Renal cortex interstitium (tissue), 11 donors: ENCODE results near the gene ASTL. TPM values are rescaled to one million over a fixed set of nuclear protein-coding genes. Genes with fewer than 3 reads are reported as not detected.
"Not testable (repeated sequence)": the region's sequence is repeated elsewhere in the genome, so short reads cannot be mapped to it uniquely, and the experiment has no call there.

Experiments used
- DNase-seq, 11 donors: peaks; one replicate each; pipeline ENCODE4 v3.0.0-alpha.2; 2013; ENCODE audit warnings: low read depth in 9 of 11, low spot score in 4 of 11; ENCODE audit errors: extremely low read depth in 1 of 11
- polyA plus RNA-seq, 3 donors: library from polyadenylated mRNA; unstranded; fragments of 120-200 nt; gene quantifications; one replicate each; pipeline ENCODE4 v1.2.1, GENCODE V29; 2013; ENCODE audit not compliant: insufficient read length in 3 of 3

Gene ASTL
- polyA plus RNA-seq, 3 donors, result 0.17 to 0.20 (median 0.20) TPM

DNA sequence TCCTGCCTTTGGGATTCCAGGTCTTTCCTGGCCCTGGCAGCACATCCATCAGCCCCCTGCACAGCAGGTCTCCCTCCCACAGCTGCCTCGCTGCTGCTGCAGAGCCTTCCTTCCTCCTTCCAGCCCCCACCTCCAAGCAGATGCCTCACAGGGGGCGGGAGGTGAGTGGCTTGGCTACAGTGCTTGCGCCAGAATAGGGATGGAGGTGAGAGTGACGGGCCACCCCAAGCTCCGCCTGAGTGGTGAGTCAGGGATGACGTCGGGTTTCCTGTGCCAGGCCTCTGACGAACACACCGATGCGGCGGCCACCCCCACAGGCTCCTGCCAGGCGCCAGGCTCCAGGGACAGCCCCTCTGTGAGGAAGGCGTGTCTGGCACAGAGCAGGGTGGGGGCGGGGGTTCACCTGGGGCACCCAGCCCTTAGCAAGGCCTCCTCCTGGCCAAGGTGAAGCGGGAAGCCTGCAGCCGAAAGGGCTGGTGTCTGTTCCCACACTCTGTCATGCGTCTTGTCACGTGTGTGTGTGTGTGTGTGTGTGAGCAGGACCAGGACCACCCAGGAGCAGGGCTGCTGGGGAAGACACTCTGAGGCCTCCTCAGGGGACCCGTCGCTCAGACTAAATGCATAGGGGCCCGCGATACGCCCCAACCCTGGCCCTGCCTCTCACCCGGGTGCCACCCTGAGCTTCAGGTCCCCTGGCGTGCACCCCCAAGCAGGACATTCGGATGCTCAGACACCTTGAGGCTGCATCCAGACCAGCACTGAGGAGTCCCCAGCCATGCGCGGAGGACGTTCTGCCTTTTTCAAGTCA lies 10.3 kb upstream of the ASTL start:
- DNase-seq, result peak in 7 of 11 donors; percentile 67 to 77 (median 70)

DNA sequence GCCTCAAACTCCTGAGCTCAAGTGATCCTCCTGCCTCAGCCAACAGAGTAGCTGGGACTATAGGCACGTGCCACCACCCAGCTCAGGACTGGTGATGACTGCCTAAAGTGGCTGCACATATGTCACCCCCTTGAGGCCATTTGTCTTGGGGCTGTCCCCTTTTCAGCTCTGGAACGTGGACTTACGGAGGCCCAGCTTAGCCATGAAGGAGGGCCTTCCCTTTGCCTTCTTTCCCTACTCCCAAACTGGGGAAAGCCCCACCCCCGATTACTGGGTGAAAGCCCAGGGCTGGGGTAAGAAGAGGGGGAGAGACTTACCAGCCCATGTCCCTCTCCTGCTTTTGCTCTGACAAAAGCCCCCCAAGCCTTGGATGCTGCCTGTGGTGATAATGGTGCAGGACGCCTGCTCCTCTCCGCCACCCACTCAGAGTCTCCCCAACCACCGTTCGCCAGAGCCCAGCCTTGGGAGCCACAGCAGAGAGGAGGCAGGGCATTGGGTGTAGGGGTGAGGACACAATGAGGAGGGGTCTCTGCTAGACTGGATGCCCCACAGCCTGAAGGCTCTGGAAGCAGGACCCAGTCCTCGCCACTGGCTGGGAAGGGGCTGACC lies 9.4 kb upstream of the ASTL start:
- no peak for DNase-seq

DNA sequence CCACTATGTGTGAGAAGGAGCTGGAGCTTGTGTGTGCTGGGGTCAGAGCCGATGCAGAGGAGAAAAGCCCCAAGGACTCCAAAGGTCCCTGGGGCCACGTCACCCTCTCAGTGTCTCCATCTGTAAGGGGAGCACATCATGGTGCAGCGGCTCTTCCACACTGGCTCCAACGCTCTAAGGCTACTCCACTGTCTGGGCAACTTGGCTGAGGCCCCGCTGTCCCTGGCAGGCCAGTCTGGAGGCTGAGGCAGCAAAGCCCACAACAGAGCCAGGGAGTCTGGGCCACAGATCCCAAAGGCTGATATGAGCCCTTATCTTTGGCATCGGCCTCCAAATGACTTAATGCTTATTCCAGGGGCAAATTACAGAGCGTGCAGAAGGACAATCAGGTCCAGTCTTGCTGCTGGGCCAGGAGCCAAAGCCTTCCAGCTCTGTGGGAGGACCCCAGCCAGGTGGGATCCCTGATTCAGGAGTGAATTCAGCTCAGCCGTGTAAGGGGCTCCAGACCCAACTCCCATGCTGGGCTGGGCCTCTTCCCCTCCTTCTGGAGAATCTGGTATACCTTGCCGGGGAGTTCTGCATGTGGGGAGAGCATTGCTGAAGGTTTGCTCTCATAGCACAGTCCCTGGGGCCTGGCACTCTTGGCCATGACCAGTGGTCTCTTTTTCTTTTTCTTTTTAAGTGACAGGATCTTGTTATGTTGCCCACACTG lies 8.7 kb upstream of the ASTL start:
- no peak for DNase-seq

DNA sequence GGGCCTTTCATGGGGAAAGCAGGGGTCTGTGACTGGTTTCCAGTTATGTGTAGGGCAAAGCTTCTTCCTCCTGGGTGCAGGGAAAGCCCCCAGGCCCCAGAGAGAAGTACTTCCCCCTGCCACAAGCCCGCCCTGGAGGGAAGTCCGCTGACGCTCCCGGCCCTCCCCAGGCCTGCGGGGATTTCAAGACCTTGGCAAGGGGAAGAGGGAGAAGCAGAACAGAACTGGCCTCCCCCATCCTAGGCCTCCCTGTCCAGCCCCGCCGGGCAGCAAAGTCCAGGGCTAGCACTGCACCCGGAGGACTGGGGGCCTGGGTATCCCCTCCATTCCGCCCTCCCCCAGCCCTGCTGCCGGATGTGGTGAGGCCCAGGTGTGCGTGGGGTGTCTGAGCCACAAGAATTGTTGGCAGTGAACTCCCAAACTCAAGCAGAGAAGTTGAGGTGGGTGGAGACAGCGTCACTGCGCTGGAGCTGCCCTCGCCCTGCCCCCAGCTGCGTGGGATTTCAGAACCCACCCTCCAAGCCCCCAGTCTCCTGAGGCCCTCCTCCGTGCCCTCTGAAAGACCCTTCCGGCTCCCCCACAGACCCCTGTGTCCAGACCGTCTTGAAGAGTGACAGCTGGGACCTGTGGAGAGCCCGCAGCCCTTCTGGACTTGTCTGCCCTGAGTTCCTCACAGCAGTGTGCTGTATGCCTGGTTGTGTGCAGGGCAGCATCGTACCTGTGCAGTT lies 8.0 kb upstream of the ASTL start:
- no peak for DNase-seq

DNA sequence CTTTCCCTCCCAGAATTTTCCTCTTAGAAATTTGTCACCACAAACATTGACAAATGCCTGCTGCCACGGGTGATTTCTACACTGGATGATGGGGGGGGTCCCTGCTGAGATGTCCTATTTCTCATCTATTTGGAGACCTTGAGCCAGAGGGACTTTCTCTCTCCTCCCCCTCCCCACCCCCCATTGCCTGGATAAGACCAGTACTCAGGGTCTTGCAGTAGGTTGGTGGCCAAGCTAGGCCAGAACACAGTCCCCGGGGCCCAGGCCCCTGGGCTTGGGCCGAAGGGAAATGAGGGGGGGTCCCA lies 7.5 kb upstream of the ASTL start:
- no peak for DNase-seq

DNA sequence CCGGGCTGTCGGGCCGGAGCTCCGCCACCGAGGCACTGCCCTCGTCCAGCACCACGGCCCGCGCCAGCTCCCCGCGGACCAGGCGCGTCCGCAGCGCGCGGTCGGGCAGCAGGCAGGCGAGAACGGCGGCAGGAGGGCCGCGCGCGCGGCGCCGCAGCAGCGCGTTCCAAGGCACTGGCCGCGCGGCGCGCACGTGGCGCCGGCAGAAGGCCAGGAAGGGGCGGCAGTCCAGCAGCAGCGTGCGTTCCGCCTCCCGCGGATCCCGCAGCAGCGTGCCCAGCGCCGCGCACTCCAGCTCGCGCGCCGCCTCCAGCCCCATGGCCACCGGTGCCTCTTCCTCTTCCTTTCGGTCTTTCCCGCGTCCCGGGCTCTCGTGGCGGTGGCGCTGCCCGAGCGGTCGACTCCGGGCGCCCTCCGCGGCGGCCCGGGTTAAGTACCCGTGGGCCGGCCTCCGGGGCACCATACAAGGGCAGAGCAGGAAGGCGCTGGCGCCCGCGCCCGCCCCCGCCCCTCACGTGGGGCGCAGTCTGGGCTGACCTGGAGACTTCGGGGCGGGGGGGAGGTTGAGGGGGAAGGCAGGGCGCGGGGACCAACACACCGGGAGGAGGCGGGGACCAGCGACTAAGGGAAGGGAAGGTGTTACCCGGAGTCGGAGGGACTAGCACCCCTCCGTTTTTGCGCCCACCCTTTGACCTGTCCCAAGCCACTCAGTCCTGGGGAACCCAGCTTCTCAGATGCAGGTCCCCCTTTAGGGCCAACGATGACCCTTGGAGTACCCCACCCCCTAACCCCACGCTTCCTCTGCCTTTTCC lies 6.9 kb upstream of the ASTL start, which contains the start of gene DUSP2:
DUSP2 (minus strand) TSS at position 405 of the 812 bp plus-strand sequence; CDS start at position 319, 86 bp downstream.
- peak in 4 of 11 donors; percentile 45 to 63 (median 56) for DNase-seq

DNA sequence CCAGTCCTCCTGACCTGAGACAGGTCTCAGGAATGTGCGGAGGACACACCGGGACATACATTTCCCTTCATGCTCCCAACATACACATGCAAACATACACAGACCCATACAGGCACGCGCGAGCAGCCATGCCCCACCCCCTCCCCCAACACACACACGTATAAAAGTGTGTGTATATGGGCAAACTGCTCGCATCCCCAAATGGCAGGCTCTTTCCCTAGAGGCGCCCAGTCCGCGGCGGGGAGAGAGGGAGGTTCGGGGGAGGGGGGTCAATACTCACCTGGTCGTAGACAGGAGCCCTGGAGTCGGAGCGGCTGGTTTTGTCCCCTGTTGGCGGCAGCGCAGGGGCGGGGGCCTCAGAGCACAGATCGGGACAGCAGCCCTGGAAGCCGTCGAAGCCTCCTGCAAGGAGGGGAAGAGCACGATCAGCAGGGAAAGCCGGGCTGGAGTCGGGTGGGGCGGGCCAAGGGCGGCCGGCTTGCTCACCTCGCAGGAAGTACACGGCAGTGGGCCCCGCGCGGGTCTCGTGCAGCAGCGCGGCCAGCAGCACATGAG lies 6.3 kb upstream of the ASTL start:
- no peak for DNase-seq

DNA sequence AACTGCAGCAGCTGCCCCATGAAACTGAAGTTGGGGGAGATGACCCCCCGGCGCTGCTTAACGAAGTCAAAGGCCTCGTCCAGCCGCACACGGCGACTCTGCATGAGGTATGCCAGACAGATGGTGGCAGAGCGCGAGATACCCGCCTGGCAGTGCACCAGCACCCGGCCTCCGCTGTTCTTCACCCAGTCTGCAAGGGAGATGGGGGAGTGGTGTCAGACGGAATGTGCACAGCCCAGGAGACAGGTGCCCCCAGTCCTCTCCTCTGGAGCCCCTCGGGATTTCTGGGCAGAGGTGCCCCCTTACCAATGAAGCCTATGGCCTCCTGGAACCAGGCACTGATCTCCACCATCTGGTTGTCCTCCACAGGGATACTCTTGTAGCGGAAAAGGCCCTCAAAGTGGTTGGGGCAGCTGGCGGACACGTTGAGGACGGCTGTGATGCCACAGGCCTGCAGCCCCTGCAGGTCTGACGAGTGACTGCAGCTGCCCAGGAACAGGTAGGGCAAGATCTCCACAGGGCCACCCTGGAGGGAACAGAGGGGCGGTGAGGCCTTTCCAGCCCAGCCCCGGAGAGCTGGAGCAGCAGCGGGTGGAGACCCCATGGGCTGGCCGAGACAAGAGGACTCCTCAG lies 5.7 kb upstream of the ASTL start:
- no peak for DNase-seq

DNA sequence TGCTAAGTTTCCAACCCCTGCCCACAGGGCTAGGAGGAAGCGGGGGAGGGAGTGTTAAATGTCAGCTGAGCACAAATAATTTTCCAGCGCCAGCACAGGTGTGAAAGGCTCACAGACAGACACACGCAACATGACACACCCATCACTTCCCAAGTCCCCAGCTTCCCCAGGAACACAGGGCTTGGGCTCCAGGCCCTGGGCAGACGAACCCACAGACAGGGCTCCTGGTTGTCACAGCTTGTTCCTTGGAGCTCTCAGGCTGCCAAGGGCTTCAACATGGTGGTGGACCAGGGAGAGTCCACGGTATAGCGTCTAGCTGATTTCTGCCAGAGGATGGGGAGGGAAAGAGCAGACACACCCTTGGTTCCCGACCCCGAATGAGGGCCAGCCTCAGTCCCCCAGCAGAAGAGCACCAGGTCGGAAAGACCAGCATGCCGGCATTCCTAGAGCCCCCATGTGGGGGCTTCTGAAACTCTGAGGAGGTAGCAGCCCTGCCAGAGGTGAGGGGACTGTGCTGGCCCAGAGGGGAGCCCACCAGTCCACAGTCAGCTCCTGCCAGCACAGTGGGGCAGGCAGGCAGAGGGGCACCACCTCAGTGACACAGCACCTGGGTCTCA lies 5.0 kb upstream of the ASTL start:
- DNase-seq, result no peak

DNA sequence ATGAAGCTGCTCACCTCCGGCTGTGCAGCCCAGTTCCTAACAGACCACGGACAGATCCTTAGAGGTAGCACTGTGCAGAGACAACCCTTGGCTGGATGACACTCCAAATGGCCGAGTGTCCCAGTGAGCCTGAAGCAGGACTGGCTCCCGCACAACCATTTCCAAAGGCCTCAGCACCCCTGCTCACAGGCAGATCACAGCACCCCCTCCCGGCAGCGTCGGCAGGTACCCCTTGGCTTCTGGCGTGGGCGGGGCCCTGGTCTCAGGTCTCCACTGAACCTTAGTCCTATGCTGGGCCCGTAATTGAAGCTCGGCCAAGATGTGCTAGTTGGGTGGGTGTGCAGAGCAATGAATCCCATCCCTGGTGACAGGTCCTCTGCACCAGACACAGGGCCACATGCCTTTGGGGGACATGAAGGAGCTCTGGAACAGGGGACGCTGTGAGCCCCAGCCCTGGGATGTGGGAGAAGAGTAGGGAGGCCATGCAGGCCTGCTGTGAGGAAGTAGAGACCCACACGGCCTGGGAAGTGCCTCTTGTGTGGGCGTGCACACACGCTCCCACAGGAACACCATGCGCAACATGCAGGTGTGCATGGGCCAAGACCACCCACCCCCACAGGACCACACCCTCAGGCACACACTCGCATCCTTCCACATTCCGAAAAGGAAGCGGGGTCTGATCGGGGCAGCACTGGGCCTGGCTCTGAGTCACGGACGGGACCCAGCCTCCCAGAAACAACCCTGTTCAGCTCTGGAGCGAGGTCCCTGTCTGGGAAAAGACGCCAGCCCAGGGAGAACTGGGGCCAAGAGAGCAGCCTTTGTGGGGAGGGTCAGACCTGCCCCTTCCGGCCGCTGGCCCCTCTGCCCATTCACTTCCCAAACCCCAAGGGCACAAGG lies 4.2 kb upstream of the ASTL start:
- DNase-seq, result no peak

DNA sequence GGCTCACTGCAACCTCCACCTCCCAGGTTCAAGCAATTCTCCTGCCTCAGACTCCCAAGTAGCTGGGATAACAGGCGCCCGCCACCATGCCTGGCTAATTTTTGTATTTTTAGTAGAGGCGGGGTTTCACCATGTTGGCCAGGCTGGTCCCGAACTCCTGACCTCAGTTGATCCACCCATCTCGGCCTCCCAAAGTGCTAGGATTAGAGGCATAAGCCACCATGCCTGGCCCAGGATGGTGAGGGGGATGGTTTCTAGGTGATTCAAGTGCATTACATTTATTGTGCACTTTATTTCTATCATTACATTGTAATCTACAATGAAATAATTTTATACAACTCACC lies 3.3 kb upstream of the ASTL start:
- DNase-seq, result not testable (repeated sequence)

DNA sequence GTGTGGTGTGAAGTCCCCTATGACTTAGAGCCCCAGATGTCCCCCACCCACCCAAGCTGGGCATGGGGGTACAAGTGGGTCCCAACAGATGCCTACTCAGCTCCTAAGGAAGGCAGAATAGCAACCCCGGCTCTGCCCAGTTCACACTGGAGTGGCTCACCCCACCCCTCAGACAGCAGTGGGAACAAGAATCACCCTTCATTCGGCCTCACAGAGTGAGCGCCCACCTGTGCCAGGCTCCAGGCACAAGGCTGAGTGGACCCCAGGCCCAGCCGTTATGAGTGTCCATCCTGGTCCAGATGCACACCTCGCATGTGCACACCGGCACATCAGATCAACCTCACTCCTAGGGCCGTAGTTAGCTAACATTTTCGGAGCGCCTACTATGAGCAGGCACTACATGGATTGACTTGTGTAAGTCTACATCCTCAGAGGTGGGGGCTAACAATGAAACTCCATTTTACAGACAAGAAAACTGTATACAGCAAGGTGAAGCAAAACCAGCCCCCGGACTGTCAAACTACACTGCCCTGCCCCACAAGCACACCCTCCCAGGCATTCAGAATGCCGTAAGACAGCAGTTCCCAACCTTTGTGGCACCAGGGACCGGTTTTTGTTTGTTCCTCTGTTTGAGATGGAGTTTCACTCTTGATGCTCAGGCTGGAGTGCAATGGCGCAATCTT lies 2.8 kb upstream of the ASTL start:
- no peak for DNase-seq

DNA sequence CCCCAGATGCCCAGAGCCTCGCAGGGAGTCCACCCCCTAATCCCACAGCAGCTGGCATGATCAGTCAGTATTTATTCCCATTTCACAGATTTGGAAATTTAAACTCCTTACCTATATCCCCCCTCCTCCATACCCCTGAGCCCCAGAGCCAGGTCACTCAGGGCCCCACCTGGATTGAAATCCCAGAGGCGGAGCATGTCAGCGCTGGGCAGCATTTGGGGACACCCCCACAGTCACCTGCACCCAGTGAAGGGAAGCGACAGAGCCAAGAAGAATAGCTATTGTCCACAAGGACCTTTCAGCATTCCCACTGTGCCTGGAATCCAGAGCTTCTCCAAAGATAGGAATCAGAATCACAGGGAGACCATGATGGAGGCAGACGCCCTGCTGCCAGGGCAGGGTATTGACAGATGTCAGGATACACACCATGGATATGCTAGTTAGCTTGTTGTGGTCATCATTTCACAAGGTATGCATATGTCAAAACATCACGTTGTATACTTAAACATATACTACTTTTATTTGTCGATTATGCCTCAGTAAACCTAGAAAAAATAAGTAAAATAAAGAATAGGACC lies 968 bp upstream of the ASTL start:
- DNase-seq, result no peak

DNA sequence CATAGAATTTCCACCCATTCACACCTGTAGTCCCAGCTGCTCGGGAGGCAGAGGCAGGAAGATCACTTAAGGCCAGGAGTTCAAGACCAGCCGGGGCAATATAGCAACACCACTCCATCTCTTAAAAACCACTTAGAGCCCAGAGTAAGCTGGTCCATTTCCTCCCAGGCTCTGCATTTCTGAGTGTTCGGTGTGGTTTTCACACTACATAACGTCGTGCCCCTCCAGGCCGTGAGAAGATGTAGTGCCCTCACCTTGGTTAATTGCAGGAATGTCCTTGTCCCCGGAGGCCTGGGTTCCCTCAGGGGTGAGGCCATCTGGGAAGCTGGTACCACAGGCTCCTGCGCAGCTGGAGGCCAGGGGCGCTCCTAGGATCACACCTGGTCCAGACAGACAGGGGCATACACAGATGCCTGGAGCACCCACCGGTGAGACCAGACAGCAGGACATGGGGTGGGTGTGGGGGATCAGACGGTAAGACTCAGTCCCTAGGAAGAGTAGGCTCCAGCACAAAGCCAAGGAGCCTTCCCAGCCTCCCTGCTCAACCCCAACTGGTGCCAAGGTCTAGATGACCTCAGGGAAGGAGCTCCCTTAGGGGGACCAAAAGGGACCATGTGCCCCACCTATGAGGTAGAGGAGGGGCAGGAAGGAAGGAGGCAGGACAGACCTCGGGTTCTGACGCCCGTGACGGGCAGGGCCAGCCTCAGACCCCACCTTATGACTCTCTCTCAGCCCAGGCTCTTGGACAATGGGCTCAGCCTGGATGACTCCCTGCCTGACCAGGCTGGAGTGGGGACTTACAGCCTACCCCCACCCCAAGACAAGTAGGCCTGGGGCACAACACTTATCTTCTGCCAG lies 752 bp downstream of the ASTL start:
- no peak for DNase-seq

DNA sequence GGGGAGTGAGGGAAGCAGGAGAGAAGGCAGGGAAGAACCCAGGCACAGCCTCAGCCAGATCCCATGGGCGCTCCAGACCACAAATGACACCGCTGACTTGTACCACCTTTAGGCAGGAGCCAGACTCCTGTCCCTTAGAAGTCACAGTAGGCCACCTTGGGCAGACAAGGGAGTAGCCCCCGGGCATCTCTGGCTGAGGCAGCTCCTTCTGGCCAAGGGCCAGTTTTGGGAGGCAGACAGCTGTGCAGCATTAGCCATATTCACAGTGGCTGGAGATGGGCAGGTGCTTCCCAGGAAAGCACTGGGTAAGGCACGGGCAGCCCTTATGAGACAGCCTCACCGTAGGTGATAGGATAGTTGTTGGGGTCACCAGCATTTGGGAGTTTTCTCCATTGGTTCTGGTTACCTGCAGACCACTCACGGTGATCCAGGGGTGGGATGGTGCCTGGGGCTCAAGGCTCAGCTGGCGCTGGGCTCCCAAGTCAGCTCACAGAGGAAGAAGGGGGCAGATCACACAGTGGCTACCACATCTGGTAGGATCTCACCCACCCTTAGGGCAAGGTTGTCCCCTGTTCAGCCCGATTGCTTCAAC lies 2.1 kb downstream of the ASTL start:
- no peak for DNase-seq
